HG03139 (cell line): ENCODE measurements around the gene TTK.

Experiments
- ATAC-seq: cut with Tn5 transposase; IDR thresholded peaks from one replicate; pipeline ENCODE4 v1.9.1; 2021; ENCODE audit not compliant: unreplicated experiment

TTK gene

GRCh38 chr6:80004173-80005072 lies at the start of gene TTK:
Gene TTK, plus strand, starts transcription at chr6:80004649. Its CDS starts 1,195 bp downstream, at chr6:80005844.
- peak; percentile 100 for ATAC-seq

- no peak for ATAC-seq
Measured at GRCh38 chr6:79954849-79955248, 49.6 kb upstream of the TTK start.

- ATAC-seq = no peak
Measured at GRCh38 chr6:79964607-79965081, 39.8 kb upstream of the TTK start.

GRCh38 chr6:79967178-79967577 lies 37.3 kb upstream of the TTK start:
- ATAC-seq = no peak

GRCh38 chr6:79969784-79970183 lies 34.7 kb upstream of the TTK start:
- ATAC-seq = no peak

- ATAC-seq = no peak
Measured at GRCh38 chr6:79971193-79971592, 33.3 kb upstream of the TTK start.

- ATAC-seq = no peak
Measured at GRCh38 chr6:79981652-79982051, 22.8 kb upstream of the TTK start.

- ATAC-seq = no peak
Measured at GRCh38 chr6:79984261-79984660, 20.2 kb upstream of the TTK start.

- no peak for ATAC-seq
Measured at GRCh38 chr6:79985128-79985527, 19.3 kb upstream of the TTK start.

- ATAC-seq = no peak
Measured at GRCh38 chr6:79989641-79990040, 14.8 kb upstream of the TTK start.

- ATAC-seq = no peak
Measured at GRCh38 chr6:79993012-79993910, 11.2 kb upstream of the TTK start.

GRCh38 chr6:79993911-79994309 lies 10.5 kb upstream of the TTK start:
- no peak for ATAC-seq

- no peak for ATAC-seq
Measured at GRCh38 chr6:79997728-79998127, 6.7 kb upstream of the TTK start.

- ATAC-seq = no peak
Measured at GRCh38 chr6:80001337-80001736, 3.1 kb upstream of the TTK start.

GRCh38 chr6:80003826-80004172 lies 650 bp upstream of the TTK start:
- no peak for ATAC-seq

GRCh38 chr6:80005406-80005805 lies 957 bp downstream of the TTK start:
- ATAC-seq = no peak

GRCh38 chr6:80006541-80006940 lies 2.1 kb downstream of the TTK start:
- no peak for ATAC-seq

- ATAC-seq = no peak
Measured at GRCh38 chr6:80009531-80009930, 5.1 kb downstream of the TTK start.

- no peak for ATAC-seq
Measured at GRCh38 chr6:80010288-80010687, 5.8 kb downstream of the TTK start.

- no peak for ATAC-seq
Measured at GRCh38 chr6:80015839-80016435, 11.5 kb downstream of the TTK start.

- no peak for ATAC-seq
Measured at GRCh38 chr6:80020381-80021120, 16.1 kb downstream of the TTK start.
